Keratinocyte (primary cell): ENCODE results near the gene ADAMTS15. TPM values are rescaled to one million over a fixed set of nuclear protein-coding genes. Genes with fewer than 3 reads are reported as not detected.

Experiments
- DNase-seq: peaks from one replicate; pipeline ENCODE4 v3.0.0-alpha.2; 2011; ENCODE audit warnings: low read depth, missing footprints, low spot score
- FAIRE-seq: peaks from 2 replicates; lab custom pipeline; 2011; peaks lifted over from hg19 to GRCh38; lab: Jason Lieb, UNC
- H2AFZ ChIP-seq: 2 replicates; pipeline ENCODE4 v1.6.0; 2012; ENCODE audit warnings: low read length, control low read depth, inconsistent platforms; ENCODE audit not compliant: control insufficient read depth
- H3K27ac ChIP-seq: 2 replicates; pipeline ENCODE4 v1.5.1; 2011; ENCODE audit warnings: low read length; ENCODE audit not compliant: control insufficient read depth, insufficient read depth
- H3K27me3 ChIP-seq: 3 replicates; pipeline ENCODE4 v1.6.0; 2011; ENCODE audit warnings: low read length; ENCODE audit not compliant: control insufficient read depth, insufficient read depth; ENCODE audit errors: extremely low read depth
- H3K36me3 ChIP-seq, 2 experiments: 2 replicates in 1 of 2; 3 replicates in 1 of 2; pipeline ENCODE4 v1.5.1; 2011; ENCODE audit warnings: low read length in 2 of 2, mild to moderate bottlenecking in 1 of 2; ENCODE audit not compliant: control insufficient read depth in 2 of 2, insufficient read depth in 2 of 2; ENCODE audit errors: extremely low read depth in 1 of 2
- H3K4me1 ChIP-seq: 3 replicates; pipeline ENCODE4 v1.5.1; 2011; ENCODE audit warnings: low read length; ENCODE audit not compliant: control insufficient read depth, insufficient read depth; ENCODE audit errors: extremely low read depth
- H3K4me2 ChIP-seq: 3 replicates; pipeline ENCODE4 v1.6.0; 2011; ENCODE audit warnings: low read depth, low read length; ENCODE audit not compliant: control insufficient read depth, insufficient read depth; ENCODE audit errors: extremely low read depth
- H3K4me3 ChIP-seq, 3 experiments: fragments of 200-600 bp in 1 of 3; sonication (generic) in 1 of 3; 2 replicates in 2 of 3; 3 replicates in 1 of 3; pipeline ENCODE4 v1.5.1; 2011 to 2016; ENCODE audit warnings: low read length in 3 of 3, mild to moderate bottlenecking in 3 of 3, control low read depth in 2 of 3, inconsistent platforms in 1 of 3, low read depth in 1 of 3, mixed read lengths in 1 of 3, mixed run types in 1 of 3, moderate library complexity in 1 of 3; ENCODE audit not compliant: control insufficient read depth in 2 of 3, insufficient read depth in 2 of 3; ENCODE audit errors: extremely low read depth in 1 of 3
- H3K79me2 ChIP-seq: 2 replicates; pipeline ENCODE4 v1.6.0; 2012; ENCODE audit warnings: low read length; ENCODE audit not compliant: control insufficient read depth, insufficient read depth
- H3K9ac ChIP-seq: 3 replicates; pipeline ENCODE4 v1.6.0; 2011; ENCODE audit warnings: low read length; ENCODE audit not compliant: control insufficient read depth, insufficient read depth; ENCODE audit errors: extremely low read depth
- H3K9me1 ChIP-seq: 3 replicates; pipeline ENCODE4 v1.6.0; 2011; ENCODE audit warnings: low read length; ENCODE audit not compliant: control insufficient read depth, insufficient read depth; ENCODE audit errors: extremely low read depth
- H3K9me3 ChIP-seq: 2 replicates; pipeline ENCODE4 v1.5.1; 2012; ENCODE audit warnings: low read depth, low read length; ENCODE audit not compliant: control insufficient read depth
- H4K20me1 ChIP-seq: 3 replicates; pipeline ENCODE4 v1.6.0; 2011; ENCODE audit warnings: low read length; ENCODE audit not compliant: control insufficient read depth, insufficient read depth; ENCODE audit errors: extremely low read depth
- EZH2 ChIP-seq: IDR thresholded peaks from one replicate; pipeline ENCODE4 v1.6.1; 2012; ENCODE audit warnings: inconsistent platforms, mild to moderate bottlenecking, low read length, moderate library complexity
- dilution Hi-C: fragments of 300-500 bp; cut with MboI; formaldehyde crosslinking; loops from one replicate; pipeline ENCODE4 v1.7.0; 2020; ENCODE audit warnings: low sequenced_read_pairs; ENCODE audit not compliant: extremely low pct_ligation_motif_present
- polyA plus RNA-seq, 5 experiments: library from polyadenylated mRNA; depleted of rRNA in 3 of 5; stranded (reverse) in 3 of 5; stranded (forward) in 1 of 5; unstranded in 1 of 5; fragments of >200 nt; gene quantifications; 1 replicate in 1 of 5; 2 replicates in 3 of 5; 3 replicates in 1 of 5; pipeline versions ENCODE4 v1.2.1 to v1.2.3, GENCODE V29; 2011 to 2012; ENCODE audit warnings: missing spikeins in 2 of 5, low read depth in 1 of 5, low replicate concordance in 1 of 5
- TF ChIP-seq, protein P1 (sequence below), 3 experiments: IDR thresholded peaks in 1 of 3; conservative IDR thresholded peaks in 1 of 3; optimal IDR thresholded peaks in 1 of 3; 2 replicates in 2 of 3; 3 replicates in 1 of 3; pipeline versions ENCODE3 to v1.5.1; 2011; ENCODE audit warnings: low read length in 3 of 3, mild to moderate bottlenecking in 3 of 3, moderate library complexity in 2 of 3, control low read depth in 1 of 3, inconsistent platforms in 1 of 3; ENCODE audit not compliant: insufficient read depth in 2 of 3; ENCODE audit errors: extremely low read depth in 1 of 3

ADAMTS15 gene
- polyA plus RNA-seq, 1 donor (not counting 4 experiments of a cell fraction or from before 2014, with no cell fraction given) = 0.30 TPM

DNA sequence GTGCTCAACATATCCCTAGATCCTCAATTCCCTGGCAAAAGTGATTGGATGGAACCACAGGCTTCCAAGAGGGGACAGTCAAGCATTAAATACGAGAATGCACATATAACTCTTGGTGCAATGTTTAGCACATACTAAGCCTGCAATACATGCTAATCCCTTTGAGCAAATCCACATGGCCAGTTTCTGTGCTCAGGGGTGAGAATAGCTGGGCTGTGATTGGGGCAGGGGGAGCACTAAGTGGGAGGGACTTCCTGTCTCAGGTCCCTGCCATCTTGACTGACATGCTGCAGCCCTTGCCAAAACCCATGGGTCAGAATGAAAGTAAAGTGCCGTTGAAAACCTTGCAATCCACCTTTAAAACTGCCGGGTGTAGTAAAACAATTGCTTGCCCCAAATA is 2.7 kb upstream of the ADAMTS15 start:
- Histone ChIP-seq H2AFZ (no peak overlapping the region), H3K4me1 (peaks cover 7% of the 10 kb centered on the region), H3K4me2 (no peak overlapping the region), H3K27ac (no peak overlapping the region), H3K79me2 (no peaks in the 10 kb centered on the region), H3K9ac (no peak overlapping the region), H3K36me3 (no peaks in the 10 kb centered on the region), H3K9me1 (no peaks in the 10 kb centered on the region), H3K9me3 (no peaks in the 10 kb centered on the region), H3K4me3 (no peak overlapping the region), H4K20me1 (no peaks in the 10 kb centered on the region), H3K27me3 (no peaks in the 10 kb centered on the region)
- dilution Hi-C loops = no loop called here
- TF ChIP-seq, protein P1, sequence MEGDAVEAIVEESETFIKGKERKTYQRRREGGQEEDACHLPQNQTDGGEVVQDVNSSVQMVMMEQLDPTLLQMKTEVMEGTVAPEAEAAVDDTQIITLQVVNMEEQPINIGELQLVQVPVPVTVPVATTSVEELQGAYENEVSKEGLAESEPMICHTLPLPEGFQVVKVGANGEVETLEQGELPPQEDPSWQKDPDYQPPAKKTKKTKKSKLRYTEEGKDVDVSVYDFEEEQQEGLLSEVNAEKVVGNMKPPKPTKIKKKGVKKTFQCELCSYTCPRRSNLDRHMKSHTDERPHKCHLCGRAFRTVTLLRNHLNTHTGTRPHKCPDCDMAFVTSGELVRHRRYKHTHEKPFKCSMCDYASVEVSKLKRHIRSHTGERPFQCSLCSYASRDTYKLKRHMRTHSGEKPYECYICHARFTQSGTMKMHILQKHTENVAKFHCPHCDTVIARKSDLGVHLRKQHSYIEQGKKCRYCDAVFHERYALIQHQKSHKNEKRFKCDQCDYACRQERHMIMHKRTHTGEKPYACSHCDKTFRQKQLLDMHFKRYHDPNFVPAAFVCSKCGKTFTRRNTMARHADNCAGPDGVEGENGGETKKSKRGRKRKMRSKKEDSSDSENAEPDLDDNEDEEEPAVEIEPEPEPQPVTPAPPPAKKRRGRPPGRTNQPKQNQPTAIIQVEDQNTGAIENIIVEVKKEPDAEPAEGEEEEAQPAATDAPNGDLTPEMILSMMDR (optimal IDR thresholded peaks at IDR 0.05 in 1 of 3, IDR thresholded peaks at IDR 0.05 in 1 of 3, conservative IDR thresholded peaks at IDR 0.05 in 1 of 3; ENCODE audit: extremely low read depth in 1 of 3, insufficient read depth in 2 of 3, low read length in 3 of 3) = no peak
- TF ChIP-seq EZH2 = no peak
- FAIRE-seq (no peak), DNase-seq (no peak)

DNA sequence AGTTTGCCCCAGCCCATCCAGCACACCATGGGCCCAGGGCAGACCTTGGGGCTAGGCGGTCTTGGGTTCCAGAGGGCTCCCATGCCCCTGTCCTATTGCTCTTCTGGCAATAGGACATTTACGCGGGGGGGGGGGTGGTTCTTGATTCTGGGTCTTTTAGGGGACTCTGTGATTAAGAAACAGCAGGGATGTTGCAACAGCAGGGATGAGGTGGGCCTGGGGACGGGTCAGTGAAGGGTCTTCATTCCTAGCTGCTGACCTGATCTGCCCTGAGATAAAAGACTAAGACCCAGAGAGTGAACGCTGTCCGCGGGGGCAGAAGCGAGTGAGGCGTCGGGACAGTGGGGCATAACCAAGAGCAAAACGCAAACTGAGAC is 418 bp upstream of the ADAMTS15 start:
- Histone ChIP-seq H3K36me3 (no peaks in the 10 kb centered on the region), H3K79me2 (no peaks in the 10 kb centered on the region), H2AFZ (peak overlapping the region; percentile 57), H3K4me3 (peak overlapping the region; percentile 46 to 76 (median 74)), H3K4me2 (peak overlapping the region; percentile 82), H3K27me3 (no peaks in the 10 kb centered on the region), H3K9ac (no peak overlapping the region), H3K4me1 (peaks cover 7% of the 10 kb centered on the region), H3K9me3 (no peaks in the 10 kb centered on the region), H3K27ac (no peak overlapping the region), H3K9me1 (no peaks in the 10 kb centered on the region), H4K20me1 (no peaks in the 10 kb centered on the region)
- TF ChIP-seq, protein P1 (optimal IDR thresholded peaks at IDR 0.05 in 1 of 3, IDR thresholded peaks at IDR 0.05 in 1 of 3, conservative IDR thresholded peaks at IDR 0.05 in 1 of 3; ENCODE audit: extremely low read depth in 1 of 3, insufficient read depth in 2 of 3, low read length in 3 of 3) = no peak
- TF ChIP-seq EZH2 = no peak
- dilution Hi-C loops = no loop called here
- no peak for FAIRE-seq
- no peak for DNase-seq
